ENCODE measurements around the gene CPLX4.

Gene CPLX4

DNA sequence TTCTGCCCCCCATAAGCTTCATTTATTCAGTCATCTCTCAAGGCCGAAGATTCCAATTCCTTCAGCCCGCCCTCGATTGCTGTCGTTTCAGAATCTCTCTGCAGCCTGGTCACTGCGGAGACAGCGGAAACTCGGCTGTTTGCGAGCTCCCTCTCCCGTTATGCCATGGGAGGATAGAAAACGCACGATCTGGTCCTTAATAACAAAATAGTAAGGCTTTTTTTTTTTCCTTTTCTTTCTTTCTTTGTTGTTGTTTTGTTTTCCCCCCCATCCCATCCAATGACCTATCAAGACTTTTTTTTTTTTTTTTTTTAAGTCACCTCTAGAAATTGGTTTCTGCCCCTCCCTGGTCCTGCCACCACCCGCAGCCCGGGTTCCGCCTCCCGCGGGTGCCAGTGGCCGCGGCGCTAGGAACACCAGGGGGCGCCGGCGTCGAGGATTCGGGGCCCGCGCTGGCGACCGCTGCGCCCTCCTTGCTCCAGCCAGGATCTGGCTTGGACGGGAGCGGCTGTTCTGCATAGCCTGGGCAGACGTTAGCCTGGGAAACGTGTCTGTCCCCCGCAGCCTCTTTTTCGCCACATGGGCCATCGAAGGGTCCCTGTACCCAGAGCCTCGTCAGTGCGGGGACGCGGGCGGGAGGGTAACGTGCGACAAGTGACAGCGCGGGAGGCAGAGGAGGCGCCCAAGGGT, 10.1 kb downstream of the CPLX4 start:
- H3K27ac ChIP-seq (ENCODE audit: low read depth, low read length) = no peak overlapping the region
- H3K79me2 ChIP-seq (ENCODE audit: control insufficient read depth, insufficient read depth, low read length, unreplicated experiment) = no peaks in the 10 kb centered on the region
- no peaks in the 10 kb centered on the region for H3K4me1 ChIP-seq (ENCODE audit: control insufficient read depth, insufficient read depth, low read length, unreplicated experiment)
- peak overlapping the region; percentile 73 for H3K4me3 ChIP-seq (ENCODE audit: low read depth, low read length)
- peaks cover 55% of the 10 kb centered on the region for H3K27me3 ChIP-seq (ENCODE audit: insufficient read depth, low read length)
- H3K36me3 ChIP-seq (ENCODE audit: insufficient read depth, low read length) = no peaks in the 10 kb centered on the region
- H2AFZ ChIP-seq (ENCODE audit: low read length, unreplicated experiment) = peak overlapping the region; percentile 87

GRCh38 chr18:59306640-59307039, 11.8 kb downstream of the CPLX4 start:
- peaks cover 56% of the 10 kb centered on the region for H3K27me3 ChIP-seq (ENCODE audit: insufficient read depth, low read length)

GRCh38 chr18:59305295-59305694, 13.2 kb downstream of the CPLX4 start:
- Histone ChIP-seq H3K4me1 (ENCODE audit: control insufficient read depth, insufficient read depth, low read length, unreplicated experiment) (peaks cover 5% of the 10 kb centered on the region), H3K27me3 (ENCODE audit: insufficient read depth, low read length) (peaks cover 43% of the 10 kb centered on the region), H2AFZ (ENCODE audit: low read length, unreplicated experiment) (no peak overlapping the region), H3K27ac (ENCODE audit: low read depth, low read length) (no peak overlapping the region), H3K36me3 (ENCODE audit: insufficient read depth, low read length) (no peaks in the 10 kb centered on the region), H3K4me3 (ENCODE audit: low read depth, low read length) (no peak overlapping the region), H3K79me2 (ENCODE audit: control insufficient read depth, insufficient read depth, low read length, unreplicated experiment) (no peaks in the 10 kb centered on the region)

More at GRCh38 chr18:59306640-59307039, 11.8 kb downstream of the CPLX4 start:
- H2AFZ ChIP-seq (ENCODE audit: low read length, unreplicated experiment) = no peak overlapping the region
- no peaks in the 10 kb centered on the region for H3K36me3 ChIP-seq (ENCODE audit: insufficient read depth, low read length)
- H3K27ac ChIP-seq (ENCODE audit: low read depth, low read length) = no peak overlapping the region
- H3K79me2 ChIP-seq (ENCODE audit: control insufficient read depth, insufficient read depth, low read length, unreplicated experiment) = no peaks in the 10 kb centered on the region
- no peak overlapping the region for H3K4me3 ChIP-seq (ENCODE audit: low read depth, low read length)
- no peaks in the 10 kb centered on the region for H3K4me1 ChIP-seq (ENCODE audit: control insufficient read depth, insufficient read depth, low read length, unreplicated experiment)

DNA sequence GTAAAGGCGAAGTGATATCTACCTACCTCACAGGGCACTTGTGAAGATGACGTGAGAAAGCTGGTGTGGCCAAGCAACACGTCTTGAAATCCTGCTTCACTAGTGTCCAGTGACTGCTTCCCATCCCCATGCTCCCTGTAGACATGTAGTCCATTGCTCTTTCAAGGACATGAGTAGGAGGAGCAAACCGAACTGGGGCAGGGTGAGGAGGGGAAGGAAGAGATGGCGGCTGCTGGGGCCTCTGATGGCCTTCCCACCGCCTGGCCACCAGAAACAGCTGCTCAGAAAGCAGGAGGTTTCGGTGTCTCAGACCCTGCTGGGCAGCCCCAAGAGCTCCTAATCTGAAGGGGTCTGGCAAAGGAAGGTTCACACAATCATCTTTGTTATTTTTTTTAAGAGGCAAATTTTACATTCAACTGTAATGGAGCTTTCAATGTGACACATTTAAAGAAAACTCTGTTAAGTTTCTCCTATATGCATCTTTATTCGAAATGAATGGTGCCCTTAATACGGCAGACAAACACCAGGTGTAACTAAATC, 14.7 kb downstream of the CPLX4 start:
- peaks cover 5% of the 10 kb centered on the region for H3K4me1 ChIP-seq (ENCODE audit: control insufficient read depth, insufficient read depth, low read length, unreplicated experiment)
- no peak overlapping the region for H2AFZ ChIP-seq (ENCODE audit: low read length, unreplicated experiment)
- peaks cover 42% of the 10 kb centered on the region for H3K27me3 ChIP-seq (ENCODE audit: insufficient read depth, low read length)
- H3K4me3 ChIP-seq (ENCODE audit: low read depth, low read length) = no peak overlapping the region
- no peaks in the 10 kb centered on the region for H3K36me3 ChIP-seq (ENCODE audit: insufficient read depth, low read length)
- H3K27ac ChIP-seq (ENCODE audit: low read depth, low read length) = no peak overlapping the region
- no peaks in the 10 kb centered on the region for H3K79me2 ChIP-seq (ENCODE audit: control insufficient read depth, insufficient read depth, low read length, unreplicated experiment)

DNA sequence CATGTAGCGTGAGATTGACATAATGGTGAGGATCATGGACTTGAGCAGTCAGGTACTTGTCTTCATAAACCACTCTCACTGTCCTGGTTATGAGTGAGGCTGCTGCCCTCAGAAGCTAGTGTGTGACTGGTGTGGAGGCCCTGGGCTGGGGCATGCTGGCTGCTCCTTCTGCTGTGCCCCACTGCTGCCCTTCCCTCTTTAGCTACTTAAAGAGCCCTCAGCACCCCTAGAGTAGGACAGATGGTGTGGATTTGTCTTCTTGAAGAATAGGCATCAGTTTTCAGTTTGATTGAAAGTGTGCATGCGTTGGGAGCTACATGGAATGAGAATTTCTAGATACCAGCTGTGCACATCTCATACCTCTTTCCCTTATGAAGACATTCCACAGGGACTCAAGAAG, 15.4 kb downstream of the CPLX4 start:
- Histone ChIP-seq H2AFZ (ENCODE audit: low read length, unreplicated experiment) (no peak overlapping the region), H3K4me1 (ENCODE audit: control insufficient read depth, insufficient read depth, low read length, unreplicated experiment) (peaks cover 5% of the 10 kb centered on the region), H3K27me3 (ENCODE audit: insufficient read depth, low read length) (peaks cover 50% of the 10 kb centered on the region), H3K4me3 (ENCODE audit: low read depth, low read length) (no peak overlapping the region), H3K79me2 (ENCODE audit: control insufficient read depth, insufficient read depth, low read length, unreplicated experiment) (no peaks in the 10 kb centered on the region), H3K27ac (ENCODE audit: low read depth, low read length) (no peak overlapping the region), H3K36me3 (ENCODE audit: insufficient read depth, low read length) (no peaks in the 10 kb centered on the region)

- Histone ChIP-seq H3K36me3 (ENCODE audit: insufficient read depth, low read length) (no peaks in the 10 kb centered on the region), H3K27ac (ENCODE audit: low read depth, low read length) (no peak overlapping the region), H3K4me3 (ENCODE audit: low read depth, low read length) (no peak overlapping the region), H3K4me1 (ENCODE audit: control insufficient read depth, insufficient read depth, low read length, unreplicated experiment) (peaks cover 5% of the 10 kb centered on the region), H3K27me3 (ENCODE audit: insufficient read depth, low read length) (peaks cover 53% of the 10 kb centered on the region), H3K79me2 (ENCODE audit: control insufficient read depth, insufficient read depth, low read length, unreplicated experiment) (no peaks in the 10 kb centered on the region), H2AFZ (ENCODE audit: low read length, unreplicated experiment) (no peak overlapping the region)
These were observed 16.5 kb downstream of the CPLX4 start for GRCh38 chr18:59301929-59302328.

- Histone ChIP-seq H2AFZ (ENCODE audit: low read length, unreplicated experiment) (no peak overlapping the region), H3K4me1 (ENCODE audit: control insufficient read depth, insufficient read depth, low read length, unreplicated experiment) (peaks cover 5% of the 10 kb centered on the region), H3K27me3 (ENCODE audit: insufficient read depth, low read length) (peaks cover 53% of the 10 kb centered on the region)
These were observed 17.7 kb downstream of the CPLX4 start for GRCh38 chr18:59300676-59301285.

GRCh38 chr18:59298871-59299270, 19.6 kb downstream of the CPLX4 start:
- Histone ChIP-seq H3K4me1 (ENCODE audit: control insufficient read depth, insufficient read depth, low read length, unreplicated experiment) (peaks cover 5% of the 10 kb centered on the region), H3K27ac (ENCODE audit: low read depth, low read length) (no peak overlapping the region), H3K27me3 (ENCODE audit: insufficient read depth, low read length) (peaks cover 62% of the 10 kb centered on the region), H2AFZ (ENCODE audit: low read length, unreplicated experiment) (no peak overlapping the region), H3K79me2 (ENCODE audit: control insufficient read depth, insufficient read depth, low read length, unreplicated experiment) (no peaks in the 10 kb centered on the region), H3K36me3 (ENCODE audit: insufficient read depth, low read length) (no peaks in the 10 kb centered on the region), H3K4me3 (ENCODE audit: low read depth, low read length) (no peak overlapping the region)

More at GRCh38 chr18:59300676-59301285, 17.7 kb downstream of the CPLX4 start:
- Histone ChIP-seq H3K79me2 (ENCODE audit: control insufficient read depth, insufficient read depth, low read length, unreplicated experiment) (no peaks in the 10 kb centered on the region), H3K4me3 (ENCODE audit: low read depth, low read length) (no peak overlapping the region), H3K36me3 (ENCODE audit: insufficient read depth, low read length) (no peaks in the 10 kb centered on the region), H3K27ac (ENCODE audit: low read depth, low read length) (no peak overlapping the region)

- Histone ChIP-seq H3K4me1 (ENCODE audit: control insufficient read depth, insufficient read depth, low read length, unreplicated experiment) (no peaks in the 10 kb centered on the region), H3K27me3 (ENCODE audit: insufficient read depth, low read length) (peaks cover 89% of the 10 kb centered on the region), H3K27ac (ENCODE audit: low read depth, low read length) (no peak overlapping the region), H2AFZ (ENCODE audit: low read length, unreplicated experiment) (no peak overlapping the region), H3K36me3 (ENCODE audit: insufficient read depth, low read length) (no peaks in the 10 kb centered on the region), H3K79me2 (ENCODE audit: control insufficient read depth, insufficient read depth, low read length, unreplicated experiment) (no peaks in the 10 kb centered on the region), H3K4me3 (ENCODE audit: low read depth, low read length) (no peak overlapping the region)
These were observed 25.1 kb downstream of the CPLX4 start for GRCh38 chr18:59293317-59293716.

DNA sequence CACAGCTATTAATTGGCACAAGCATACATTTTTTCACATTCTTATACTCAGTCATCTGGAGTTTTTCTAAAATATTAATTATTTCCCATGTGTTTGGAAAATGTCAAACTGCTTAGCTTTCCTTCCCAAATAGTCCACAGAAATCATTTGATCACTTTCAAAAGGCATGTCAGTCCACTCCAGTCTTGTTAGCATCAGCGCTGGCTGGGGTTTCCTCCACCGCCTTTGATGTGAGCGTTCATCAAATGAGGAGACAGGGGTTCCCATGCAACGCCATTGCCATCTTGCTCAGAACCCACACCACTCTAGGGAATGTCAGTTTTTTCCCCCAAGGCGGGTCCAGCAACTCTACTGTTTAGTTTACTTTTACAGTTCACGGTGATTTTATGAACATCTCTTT, 32.1 kb downstream of the CPLX4 start:
- H3K36me3 ChIP-seq (ENCODE audit: insufficient read depth, low read length) = no peaks in the 10 kb centered on the region
- H3K27me3 ChIP-seq (ENCODE audit: insufficient read depth, low read length) = peaks cover 22% of the 10 kb centered on the region
- no peak overlapping the region for H3K27ac ChIP-seq (ENCODE audit: low read depth, low read length)
- H3K4me3 ChIP-seq (ENCODE audit: low read depth, low read length) = no peak overlapping the region
- no peaks in the 10 kb centered on the region for H3K79me2 ChIP-seq (ENCODE audit: control insufficient read depth, insufficient read depth, low read length, unreplicated experiment)
- H2AFZ ChIP-seq (ENCODE audit: low read length, unreplicated experiment) = no peak overlapping the region
- no peaks in the 10 kb centered on the region for H3K4me1 ChIP-seq (ENCODE audit: control insufficient read depth, insufficient read depth, low read length, unreplicated experiment)

- Histone ChIP-seq H3K36me3 (ENCODE audit: insufficient read depth, low read length) (no peaks in the 10 kb centered on the region), H3K27me3 (ENCODE audit: insufficient read depth, low read length) (peaks cover 40% of the 10 kb centered on the region), H3K27ac (ENCODE audit: low read depth, low read length) (no peak overlapping the region), H3K4me1 (ENCODE audit: control insufficient read depth, insufficient read depth, low read length, unreplicated experiment) (no peaks in the 10 kb centered on the region), H3K79me2 (ENCODE audit: control insufficient read depth, insufficient read depth, low read length, unreplicated experiment) (no peaks in the 10 kb centered on the region), H3K4me3 (ENCODE audit: low read depth, low read length) (no peak overlapping the region), H2AFZ (ENCODE audit: low read length, unreplicated experiment) (no peak overlapping the region)
These were observed 36.1 kb downstream of the CPLX4 start for GRCh38 chr18:59282341-59282740.
